H1 (cell line): Measurements from ENCODE around the gene CCDC112. TPM values are rescaled to one million over a fixed set of nuclear protein-coding genes. Genes with fewer than 3 reads are reported as not detected.

Experiments
- JUN ChIP-seq: IDR thresholded peaks from 2 replicates; pipeline ENCODE4 v1.6.1; 2011; ENCODE audit warnings: low read depth, mild to moderate bottlenecking, improper control_type of control experiment, low read length
- NANOG ChIP-seq: IDR thresholded peaks from 2 replicates; pipeline ENCODE4 v1.6.1; 2011; ENCODE audit warnings: low read length, low read depth, mild to moderate bottlenecking, inconsistent platforms; ENCODE audit not compliant: insufficient read depth, poor library complexity, severe bottlenecking
- PHF8 ChIP-seq: fragments of 200-600 bp; sonication (generic); conservative IDR thresholded peaks from 2 replicates; pipeline ENCODE4 v1.7.1; 2012; ENCODE audit warnings: low read depth, mild to moderate bottlenecking, inconsistent platforms, low read length, moderate library complexity
- SP4 ChIP-seq: IDR thresholded peaks from 2 replicates; pipeline ENCODE4 v1.6.1; 2012; ENCODE audit warnings: low read length, inconsistent platforms
- TBP ChIP-seq: IDR thresholded peaks from 2 replicates; pipeline ENCODE4 v1.6.1; 2011; ENCODE audit warnings: low read depth, low read length, improper control_type of control experiment
- polyA plus RNA-seq, 7 experiments: library from polyadenylated mRNA; depleted of rRNA in 3 of 7; stranded (reverse) in 5 of 7; unstranded in 2 of 7; fragments of >200 nt in 5 of 7; fragments of 200-250 nt in 2 of 7; gene quantifications; 1 replicate in 5 of 7; 2 replicates in 1 of 7; 4 replicates in 1 of 7; pipeline versions ENCODE4 v1.2.1 to v1.2.3, GENCODE V29; 2011 to 2013; ENCODE audit warnings: missing spikeins in 2 of 7, mixed read lengths in 2 of 7
- total RNA-seq: library from RNA; stranded (reverse); fragmentation: NEBNext Ultra II Directional; extraction: Animal tissue kit (Norgen Biotek cat#: 25700); gene quantifications from 2 replicates; pipeline ENCODE4 v1.2.1, GENCODE V29; 2021
- TF ChIP-seq, protein P1 (sequence below): IDR thresholded peaks from 2 replicates; pipeline ENCODE4 v1.6.1; 2012; ENCODE audit warnings: low read length, inconsistent platforms

Gene CCDC112
- total and polyA plus RNA-seq, 2 of the 8 experiments (the other 6 are each of a cell fraction or from before 2014, with no cell fraction given) = 3.3 to 15.6 TPM

DNA sequence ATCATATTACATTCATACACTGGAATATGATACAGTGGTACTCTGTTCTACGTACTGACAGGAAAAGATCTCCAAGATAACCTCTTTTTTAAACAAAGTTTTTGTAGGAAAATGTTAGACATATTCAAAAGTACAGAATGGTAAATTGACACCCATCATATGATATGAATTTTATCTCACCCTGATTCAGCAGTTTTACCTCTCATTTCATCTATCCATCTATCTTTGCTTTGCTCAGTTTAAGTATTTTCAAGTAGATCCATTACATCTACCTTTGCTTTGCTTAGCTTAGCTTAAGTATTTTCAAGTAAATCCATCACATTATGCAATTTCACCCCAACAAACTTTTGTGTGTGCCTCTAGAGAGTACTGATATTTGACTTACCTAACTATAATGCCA is 14.3 kb downstream of the CCDC112 start (continued):
- TF ChIP-seq TBP (no peak), SP4 (no peak), NANOG (no peak), JUN (no peak), PHF8 (no peak)
- TF ChIP-seq, protein P1, sequence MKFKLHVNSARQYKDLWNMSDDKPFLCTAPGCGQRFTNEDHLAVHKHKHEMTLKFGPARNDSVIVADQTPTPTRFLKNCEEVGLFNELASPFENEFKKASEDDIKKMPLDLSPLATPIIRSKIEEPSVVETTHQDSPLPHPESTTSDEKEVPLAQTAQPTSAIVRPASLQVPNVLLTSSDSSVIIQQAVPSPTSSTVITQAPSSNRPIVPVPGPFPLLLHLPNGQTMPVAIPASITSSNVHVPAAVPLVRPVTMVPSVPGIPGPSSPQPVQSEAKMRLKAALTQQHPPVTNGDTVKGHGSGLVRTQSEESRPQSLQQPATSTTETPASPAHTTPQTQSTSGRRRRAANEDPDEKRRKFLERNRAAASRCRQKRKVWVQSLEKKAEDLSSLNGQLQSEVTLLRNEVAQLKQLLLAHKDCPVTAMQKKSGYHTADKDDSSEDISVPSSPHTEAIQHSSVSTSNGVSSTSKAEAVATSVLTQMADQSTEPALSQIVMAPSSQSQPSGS = no peak
